Measurements from ENCODE around the gene CTNND2.

CTNND2 gene

GRCh38 chr5:11143456-11144267 lies 760.6 kb downstream of the CTNND2 start:
- no peak for FAIRE-seq
- TF ChIP-seq POLR2A (IDR thresholded peaks at IDR 0.05; ENCODE audit: low read depth, low read length), result no peak

GRCh38 chr5:11139217-11139865 lies 764.9 kb downstream of the CTNND2 start:
- DNase-seq (ENCODE audit: insufficient read length, low spot score) (no peak), FAIRE-seq (no peak)
- TF ChIP-seq POLR2A (IDR thresholded peaks at IDR 0.05; ENCODE audit: low read depth, low read length), result no peak

More at GRCh38 chr5:11143456-11144267, 760.6 kb downstream of the CTNND2 start:
- DNase-seq (ENCODE audit: insufficient read length, low spot score), result no peak

- TF ChIP-seq POLR2A (IDR thresholded peaks at IDR 0.05; ENCODE audit: low read depth, low read length), result no peak
- DNase-seq (ENCODE audit: insufficient read length, low spot score) (no peak), FAIRE-seq (no peak)
Observed at GRCh38 chr5:11130131-11130530, 774.1 kb downstream of the CTNND2 start.

DNA sequence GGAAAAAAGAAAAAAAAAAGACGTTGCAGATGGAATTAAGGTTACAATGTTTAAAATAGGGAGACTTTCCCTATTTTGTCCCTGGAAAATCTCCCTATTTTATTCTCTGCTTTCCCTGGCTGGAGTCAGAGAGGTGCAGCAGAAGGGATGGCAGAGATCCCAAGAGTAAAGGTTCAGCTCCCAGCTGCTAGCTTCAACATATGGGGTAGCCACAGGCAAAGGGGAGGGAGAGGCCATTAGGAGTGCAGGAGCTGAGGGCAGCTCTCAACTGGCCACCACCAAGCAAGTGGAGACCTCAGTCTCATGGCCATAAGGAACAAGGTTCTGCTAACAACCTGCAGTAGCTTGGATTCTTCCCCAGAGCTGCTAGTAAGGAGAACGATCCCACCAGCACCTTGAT lies 776.2 kb downstream of the CTNND2 start:
- TF ChIP-seq POLR2A (IDR thresholded peaks at IDR 0.05; ENCODE audit: low read depth, low read length), result no peak
- FAIRE-seq, result no peak
- no peak for DNase-seq (ENCODE audit: insufficient read length, low spot score)

GRCh38 chr5:11126844-11127243 lies 777.4 kb downstream of the CTNND2 start:
- no peak for DNase-seq (ENCODE audit: insufficient read length, low spot score)
- no peak for FAIRE-seq
- no peak for TF ChIP-seq POLR2A (IDR thresholded peaks at IDR 0.05; ENCODE audit: low read depth, low read length)

- no peak for TF ChIP-seq POLR2A (IDR thresholded peaks at IDR 0.05; ENCODE audit: low read depth, low read length)
- DNase-seq (ENCODE audit: insufficient read length, low spot score) (no peak), FAIRE-seq (no peak)
Observed at GRCh38 chr5:11121885-11122284, 782.4 kb downstream of the CTNND2 start.

- TF ChIP-seq POLR2A (IDR thresholded peaks at IDR 0.05; ENCODE audit: low read depth, low read length), result no peak
- FAIRE-seq (no peak), DNase-seq (ENCODE audit: insufficient read length, low spot score) (no peak)
Observed at GRCh38 chr5:11110128-11110527, 794.1 kb downstream of the CTNND2 start.

- DNase-seq (ENCODE audit: insufficient read length, low spot score), result no peak
- no peak for TF ChIP-seq POLR2A (IDR thresholded peaks at IDR 0.05; ENCODE audit: low read depth, low read length)
- FAIRE-seq, result no peak
Observed at GRCh38 chr5:11105696-11106095, 798.5 kb downstream of the CTNND2 start.

DNA sequence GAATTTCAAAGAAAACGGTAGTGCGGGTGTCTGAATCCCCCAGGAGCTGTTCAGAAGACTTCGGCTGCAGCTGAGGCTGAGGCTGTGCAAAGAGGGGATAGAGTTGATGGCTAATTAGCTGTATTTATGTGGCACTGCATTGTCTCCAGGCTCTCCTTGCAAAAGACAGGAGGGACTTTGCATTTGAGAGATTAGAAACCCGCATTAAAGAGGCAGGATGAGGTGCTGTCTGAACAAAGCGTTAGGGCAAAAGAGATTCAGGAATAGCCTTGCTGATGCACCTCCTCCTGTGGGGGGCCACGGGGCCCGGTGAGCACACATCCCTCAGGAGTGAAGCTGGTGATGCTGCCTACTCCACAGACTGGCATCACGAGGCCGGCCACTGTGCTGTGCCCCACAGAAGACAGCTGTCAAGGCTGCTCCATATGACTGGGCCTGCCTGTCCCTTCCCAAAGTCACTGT lies 799.6 kb downstream of the CTNND2 start:
- DNase-seq (ENCODE audit: insufficient read length, low spot score), result no peak
- no peak for FAIRE-seq
- no peak for TF ChIP-seq POLR2A (IDR thresholded peaks at IDR 0.05; ENCODE audit: low read depth, low read length)

DNA sequence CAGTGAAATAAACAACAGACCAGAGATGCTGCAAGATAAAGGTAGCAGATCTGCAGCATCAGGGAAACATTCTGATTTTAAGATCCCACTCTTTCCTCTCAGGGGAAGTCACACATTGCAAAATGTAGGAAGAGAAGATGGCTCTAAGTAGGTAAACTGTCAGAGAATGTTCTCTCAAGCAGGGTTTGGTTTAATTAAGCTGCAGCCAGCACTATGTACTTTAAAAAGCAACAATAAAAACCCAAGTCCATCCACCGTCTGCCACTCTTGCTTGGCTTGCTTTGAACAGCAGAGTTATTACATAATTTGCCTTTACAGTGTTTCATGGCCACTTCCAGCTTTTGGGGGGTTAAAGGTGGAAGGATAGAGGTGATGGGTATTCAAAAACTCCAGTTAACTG lies 800.0 kb downstream of the CTNND2 start:
- TF ChIP-seq POLR2A (IDR thresholded peaks at IDR 0.05; ENCODE audit: low read depth, low read length), result no peak
- FAIRE-seq, result no peak
- no peak for DNase-seq (ENCODE audit: insufficient read length, low spot score)

GRCh38 chr5:11084111-11084510 lies 820.1 kb downstream of the CTNND2 start:
- FAIRE-seq (no peak), DNase-seq (ENCODE audit: insufficient read length, low spot score) (no peak)
- no peak for TF ChIP-seq POLR2A (IDR thresholded peaks at IDR 0.05; ENCODE audit: low read depth, low read length)

GRCh38 chr5:11082404-11082945 lies 821.8 kb downstream of the CTNND2 start:
- FAIRE-seq (no peak), DNase-seq (ENCODE audit: insufficient read length, low spot score) (no peak)
- TF ChIP-seq POLR2A (IDR thresholded peaks at IDR 0.05; ENCODE audit: low read depth, low read length), result no peak

GRCh38 chr5:11076945-11077613 lies 827.2 kb downstream of the CTNND2 start:
- DNase-seq (ENCODE audit: insufficient read length, low spot score), result no peak
- TF ChIP-seq POLR2A (IDR thresholded peaks at IDR 0.05; ENCODE audit: low read depth, low read length), result no peak
- FAIRE-seq, result no peak

All from H54 (cell line).